GM18870 (cell line): ENCODE results near the gene IP6K2.
"Not testable (repeated sequence)": the region's sequence is repeated elsewhere in the genome, so short reads cannot be mapped to it uniquely, and the experiment has no call there.

Experiments used
- ATAC-seq: cut with Tn5 transposase; IDR thresholded peaks from one replicate; pipeline ENCODE4 v1.9.1; 2021; ENCODE audit warnings: moderate library complexity; ENCODE audit not compliant: unreplicated experiment

Gene IP6K2, protein sequence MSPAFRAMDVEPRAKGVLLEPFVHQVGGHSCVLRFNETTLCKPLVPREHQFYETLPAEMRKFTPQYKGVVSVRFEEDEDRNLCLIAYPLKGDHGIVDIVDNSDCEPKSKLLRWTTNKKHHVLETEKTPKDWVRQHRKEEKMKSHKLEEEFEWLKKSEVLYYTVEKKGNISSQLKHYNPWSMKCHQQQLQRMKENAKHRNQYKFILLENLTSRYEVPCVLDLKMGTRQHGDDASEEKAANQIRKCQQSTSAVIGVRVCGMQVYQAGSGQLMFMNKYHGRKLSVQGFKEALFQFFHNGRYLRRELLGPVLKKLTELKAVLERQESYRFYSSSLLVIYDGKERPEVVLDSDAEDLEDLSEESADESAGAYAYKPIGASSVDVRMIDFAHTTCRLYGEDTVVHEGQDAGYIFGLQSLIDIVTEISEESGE

DNA sequence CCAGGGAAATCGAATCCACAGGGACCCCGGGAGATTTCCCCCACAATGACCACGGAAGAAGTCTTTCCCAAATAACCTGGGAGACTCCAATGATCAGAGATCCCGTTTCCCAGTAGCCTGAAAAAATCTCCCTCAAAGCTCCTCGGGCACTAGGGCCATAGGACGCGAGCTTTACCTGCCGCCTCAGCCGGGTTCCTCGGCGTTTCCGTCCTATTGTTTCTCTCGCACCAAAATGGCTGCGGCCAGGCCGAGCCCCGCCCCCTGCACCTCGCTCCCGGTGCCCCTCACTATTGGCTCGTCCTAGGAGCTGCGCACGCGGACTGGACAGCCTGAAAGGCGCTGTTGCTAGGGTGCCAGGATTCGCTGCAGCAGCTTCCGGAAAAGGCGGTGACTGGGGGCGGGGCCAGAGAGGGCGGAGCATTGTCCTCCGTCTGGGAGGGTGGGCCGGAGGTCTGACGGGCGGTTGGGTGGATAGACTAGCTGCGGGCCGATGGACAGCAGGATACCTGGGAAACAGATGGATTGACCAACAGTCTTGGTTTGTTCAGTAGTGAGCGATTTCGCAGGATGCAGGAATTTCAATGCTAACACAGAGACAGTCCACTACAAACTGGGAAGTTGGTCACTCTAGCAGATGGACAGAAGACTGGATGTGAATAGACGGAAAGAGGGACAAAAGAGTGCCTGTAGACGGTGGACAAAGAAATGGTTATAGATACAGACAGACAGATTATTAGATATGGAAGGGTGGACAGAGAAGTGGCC is at the start of gene IP6K2:
Gene IP6K2 (minus strand): TSS at position 240 of the 765 bp plus-strand sequence. CDS start 21,930 bp downstream, outside the sequence.
- ATAC-seq = peak; percentile 89

DNA sequence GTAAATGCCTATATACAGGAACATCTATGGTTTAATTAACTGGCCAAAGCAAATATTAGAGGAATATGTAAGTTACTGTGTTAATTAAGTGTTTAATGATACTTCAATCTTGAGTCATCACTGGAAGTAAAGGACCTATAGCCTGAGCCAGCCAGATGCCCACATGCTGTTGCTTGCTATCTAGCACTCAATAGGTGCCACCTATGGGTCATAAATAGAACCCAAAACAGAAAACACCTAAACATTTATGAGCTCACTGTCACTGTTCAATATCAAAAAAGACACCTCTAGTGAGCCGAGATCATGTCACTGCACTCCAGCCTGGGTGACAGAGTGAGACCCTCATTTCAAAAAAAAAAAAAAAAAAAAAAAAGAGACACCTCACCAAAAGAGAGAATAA is 48.4 kb upstream of the IP6K2 start:
- no peak for ATAC-seq

DNA sequence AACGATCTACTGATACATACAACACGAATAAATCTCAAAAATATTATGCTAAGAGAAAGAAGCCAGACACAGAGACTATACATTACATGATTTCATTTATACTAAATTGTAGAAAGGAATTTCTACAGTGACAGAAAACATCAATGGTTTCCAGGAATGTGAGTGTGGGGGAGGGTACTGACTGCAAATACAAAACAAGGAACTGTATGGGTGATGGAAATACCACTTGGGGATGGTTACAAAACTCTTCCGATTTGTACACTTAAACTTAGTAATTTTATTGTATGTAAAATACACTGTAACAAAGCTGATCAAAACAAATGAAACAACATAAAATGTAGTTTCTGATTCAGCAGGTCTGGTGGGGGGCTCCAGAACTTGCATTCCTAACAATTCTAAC is 45.8 kb upstream of the IP6K2 start:
- no peak for ATAC-seq

DNA sequence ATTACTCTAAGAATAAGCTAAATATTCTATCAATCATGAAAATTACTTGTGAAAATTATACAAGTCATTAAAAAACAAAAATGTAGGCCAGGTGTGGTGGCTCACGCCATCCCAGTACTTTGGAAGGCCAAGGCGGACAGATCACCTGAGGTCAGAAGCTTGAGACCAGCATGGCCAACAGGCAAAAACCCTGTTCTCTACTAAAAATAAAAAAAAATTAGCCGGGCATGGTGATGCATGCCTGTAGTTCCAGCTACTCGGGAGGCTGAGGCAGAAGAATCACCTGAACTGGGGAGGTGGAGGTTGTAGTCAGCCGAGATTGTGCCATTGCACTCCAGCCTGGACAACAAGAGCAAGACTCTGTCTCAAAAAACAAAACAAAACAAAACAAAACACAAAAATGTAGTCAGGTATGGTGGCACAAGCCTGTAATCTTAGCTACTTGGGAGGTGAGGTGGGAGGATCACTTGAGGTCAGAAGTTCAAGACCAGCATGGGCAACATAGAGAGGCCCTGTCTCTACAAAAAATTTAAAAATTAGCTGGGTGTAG is 43.0 kb upstream of the IP6K2 start:
- ATAC-seq = not testable (repeated sequence)

DNA sequence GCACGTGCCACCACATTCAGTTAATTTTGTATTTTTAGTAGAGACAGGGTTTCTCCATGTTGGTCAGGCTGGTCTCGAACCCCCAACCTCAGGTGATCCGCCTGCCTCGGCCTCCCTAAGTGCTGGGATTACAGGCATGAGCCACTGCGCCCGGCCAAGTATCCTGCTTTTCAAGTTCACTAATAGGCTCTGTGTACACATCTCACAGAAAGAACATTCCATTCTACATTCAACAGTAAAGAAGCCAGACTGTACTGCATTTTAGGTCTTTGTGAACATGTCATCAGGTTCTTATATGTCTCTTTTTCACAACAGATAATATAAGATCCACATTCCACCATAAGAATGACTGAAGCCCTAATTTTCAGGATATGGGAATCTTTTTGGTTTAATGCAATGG is 42.5 kb upstream of the IP6K2 start:
- ATAC-seq = not testable (repeated sequence)

DNA sequence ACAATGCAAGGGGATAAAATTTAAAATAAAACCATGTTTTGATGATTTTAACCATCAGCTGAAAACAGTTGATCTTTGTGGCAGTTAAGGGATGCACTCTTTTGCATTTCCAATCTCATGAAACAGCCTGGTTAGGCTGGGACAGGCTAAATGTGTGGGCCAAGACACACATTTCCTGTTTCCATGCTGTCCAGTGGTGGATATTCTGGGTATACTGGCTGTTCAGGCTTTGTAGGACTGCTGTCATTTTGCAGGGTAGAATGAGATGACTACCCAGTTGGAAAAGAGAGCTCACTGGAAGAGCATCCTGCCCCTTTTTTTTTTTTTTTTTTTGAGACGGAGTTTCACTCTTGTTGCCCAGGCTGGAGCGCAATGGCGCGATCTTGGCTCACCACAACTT is 42.0 kb upstream of the IP6K2 start:
- no peak for ATAC-seq

DNA sequence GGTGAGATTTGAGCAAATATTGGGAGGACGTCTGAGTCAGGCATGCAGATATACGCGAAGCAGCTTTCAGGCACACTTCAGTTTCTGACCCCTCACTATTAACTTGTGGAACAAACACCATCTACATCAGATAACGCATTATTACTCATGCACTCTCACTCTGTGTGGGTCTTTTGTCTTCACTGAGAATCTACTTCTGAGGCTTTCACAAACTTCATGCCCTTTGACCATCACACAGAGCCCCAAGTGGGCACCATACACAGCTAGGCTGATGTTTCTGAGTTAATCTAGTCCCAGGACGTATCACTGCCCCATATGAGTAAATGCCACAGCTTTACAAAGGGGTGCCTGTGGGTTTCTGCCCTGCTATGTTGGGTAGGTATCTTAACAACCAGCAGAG is 39.6 kb upstream of the IP6K2 start:
- no peak for ATAC-seq

DNA sequence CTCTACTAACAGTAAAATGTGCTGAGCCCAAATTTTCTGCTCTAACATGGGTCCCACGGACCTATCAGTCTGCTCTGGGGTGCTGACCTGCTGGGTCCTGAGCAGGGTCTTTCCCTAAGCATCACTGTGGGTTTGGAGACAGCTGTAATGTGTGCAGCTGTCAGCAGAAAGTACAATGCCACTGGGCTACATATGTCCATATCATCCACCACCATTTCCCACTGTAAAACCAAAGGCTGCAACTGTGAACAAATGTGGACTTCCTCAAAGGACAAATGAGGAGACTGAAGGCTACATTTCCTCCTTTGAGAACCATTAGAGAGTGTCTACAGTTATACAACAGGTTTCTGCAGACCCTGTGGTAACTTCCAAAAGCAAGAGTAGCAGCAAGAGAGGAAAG is 33.8 kb upstream of the IP6K2 start:
- ATAC-seq = no peak

DNA sequence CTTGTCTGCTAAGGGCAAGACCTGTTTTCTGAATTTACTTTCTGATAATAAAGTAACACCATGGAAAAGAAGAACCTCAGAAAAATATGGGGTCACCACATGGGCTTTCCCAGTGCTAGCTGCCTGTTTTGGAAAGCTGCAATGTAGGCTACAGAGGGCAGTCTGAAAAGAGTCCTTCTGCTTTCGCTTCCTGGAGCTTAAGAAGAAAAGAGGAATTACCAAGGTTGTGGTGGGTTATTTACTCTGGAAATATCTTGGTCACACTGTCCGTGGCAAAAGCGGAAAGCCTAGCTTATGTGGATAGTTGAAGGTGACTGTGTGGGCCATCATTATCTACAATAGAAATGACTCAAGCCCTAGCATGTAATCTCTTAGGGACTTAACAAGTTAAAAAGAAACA is 31.7 kb upstream of the IP6K2 start:
- no peak for ATAC-seq

DNA sequence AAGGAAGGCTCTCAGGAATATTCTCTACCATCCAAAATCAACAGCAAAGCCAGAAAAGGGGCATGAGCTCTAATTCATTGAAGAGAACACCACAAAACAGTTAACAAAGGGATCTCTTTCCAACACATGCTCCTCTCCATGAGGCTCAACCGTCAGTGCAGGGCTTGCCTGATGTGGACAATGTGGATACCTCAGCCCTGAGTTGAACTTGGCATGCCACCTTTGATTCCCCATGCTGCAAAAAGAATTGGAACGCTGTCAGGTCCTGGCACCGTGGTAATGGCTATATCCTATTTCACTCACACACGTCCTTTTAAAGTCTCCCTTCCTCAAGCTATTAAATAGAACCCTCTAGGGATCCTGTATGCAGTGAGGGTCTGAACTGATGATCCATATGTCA is 30.7 kb upstream of the IP6K2 start:
- no peak for ATAC-seq

DNA sequence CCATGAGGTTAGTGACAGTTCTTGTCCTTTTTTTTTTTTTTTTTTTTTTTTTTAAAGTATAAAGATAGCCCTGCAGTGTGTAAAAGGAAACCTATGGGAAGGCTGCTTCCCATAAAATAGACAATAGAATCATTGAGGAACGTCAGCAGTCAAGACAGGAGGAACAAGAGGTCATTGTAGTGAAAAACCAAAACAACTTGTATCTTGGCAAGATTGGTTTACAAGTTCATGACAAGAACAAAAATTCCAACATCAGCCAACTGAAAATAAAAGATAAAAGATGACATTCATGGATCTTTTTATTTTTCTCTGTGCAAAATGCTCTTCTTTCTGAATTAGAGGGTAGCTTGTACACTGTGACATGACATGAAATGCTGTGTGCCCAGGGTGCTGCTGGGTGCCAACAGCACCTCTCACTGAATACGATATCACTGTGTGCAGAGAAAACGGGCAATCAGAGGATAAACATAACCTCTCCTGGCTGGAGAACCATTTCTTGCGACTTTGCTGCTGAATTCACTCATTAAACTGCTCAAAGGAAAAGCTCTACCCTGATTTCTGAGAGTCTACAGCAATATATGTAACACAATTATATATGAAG is 30.1 kb upstream of the IP6K2 start:
- no peak for ATAC-seq

DNA sequence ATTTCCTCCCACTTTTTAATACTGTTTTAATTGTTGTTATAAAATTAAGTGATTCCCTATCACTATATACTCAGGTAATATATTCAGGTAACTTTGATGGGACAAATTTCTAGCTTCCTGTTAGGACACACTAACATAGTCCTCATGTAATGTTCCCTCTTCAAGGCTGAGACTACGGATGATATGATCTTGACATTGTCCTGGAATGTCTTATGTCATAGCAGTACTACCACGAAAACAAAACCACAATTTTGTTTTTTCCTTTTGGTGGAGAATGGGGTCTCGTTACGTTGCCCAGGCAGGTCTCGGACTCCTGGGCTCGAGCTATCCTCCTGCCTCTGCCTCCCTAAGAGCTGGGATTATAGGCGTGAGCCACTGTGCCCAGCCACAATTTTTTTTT is 26.8 kb upstream of the IP6K2 start:
- no peak for ATAC-seq

DNA sequence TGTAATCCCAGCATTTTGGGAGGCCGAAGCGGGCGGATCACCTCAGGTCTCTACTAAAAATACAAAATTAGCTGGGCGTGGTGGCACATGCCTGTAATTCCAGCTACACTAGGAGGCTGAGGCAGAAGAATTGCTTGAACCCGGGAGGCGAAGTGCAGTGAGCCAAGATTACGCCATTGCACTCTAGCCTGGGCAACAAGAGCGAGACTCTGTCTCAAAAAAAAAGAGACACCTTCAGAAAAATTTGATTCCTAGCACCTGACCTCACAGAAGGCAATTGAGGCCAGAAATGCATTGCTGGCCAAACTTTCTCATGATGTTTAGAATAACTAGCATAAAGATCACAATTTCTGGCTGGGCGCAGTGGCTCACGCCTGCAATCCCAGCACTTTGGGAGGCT is 24.2 kb upstream of the IP6K2 start:
- ATAC-seq = not testable (repeated sequence)

DNA sequence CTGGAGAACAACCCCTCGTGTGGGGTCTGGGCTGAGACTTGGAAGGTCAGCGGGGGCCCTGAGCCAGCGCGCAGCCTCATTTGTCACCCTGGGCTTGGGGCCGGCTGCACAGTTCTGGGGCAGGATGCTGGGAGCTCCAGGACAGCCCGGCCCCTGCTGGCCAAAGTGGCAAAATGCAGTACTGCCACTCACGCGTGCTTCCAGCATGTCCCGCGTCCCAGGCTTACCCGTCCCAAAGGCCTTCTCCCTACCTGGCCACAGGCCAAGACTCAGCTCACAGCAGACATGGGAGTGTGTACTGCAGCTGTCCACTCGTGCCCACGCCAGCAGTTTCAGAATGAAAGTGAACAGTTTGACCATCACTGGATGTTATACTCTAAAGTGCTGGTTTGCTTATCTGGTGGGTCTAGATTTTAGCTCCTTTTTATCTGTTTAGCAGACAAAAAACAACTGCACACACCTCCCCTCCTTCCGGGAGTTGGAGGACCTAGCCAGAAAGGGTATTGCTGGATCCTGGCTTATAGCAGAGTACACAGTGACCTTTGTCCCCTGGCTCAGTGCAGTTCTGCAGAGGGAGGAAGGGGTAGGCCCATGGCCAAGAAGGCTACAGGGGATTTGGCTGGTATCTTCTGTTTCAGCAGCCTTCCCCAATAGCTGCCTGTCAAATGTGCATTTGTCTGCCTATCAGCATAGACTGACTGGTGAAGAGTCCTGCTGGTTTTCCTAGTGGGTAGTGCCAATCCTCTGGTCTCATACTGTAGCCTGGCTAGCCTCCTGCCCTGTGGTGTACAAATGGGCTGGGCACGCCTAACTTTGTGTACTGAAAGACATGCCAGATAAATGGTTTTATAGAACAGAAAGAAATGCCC is 23.2 kb upstream of the IP6K2 start:
- ATAC-seq = no peak

DNA sequence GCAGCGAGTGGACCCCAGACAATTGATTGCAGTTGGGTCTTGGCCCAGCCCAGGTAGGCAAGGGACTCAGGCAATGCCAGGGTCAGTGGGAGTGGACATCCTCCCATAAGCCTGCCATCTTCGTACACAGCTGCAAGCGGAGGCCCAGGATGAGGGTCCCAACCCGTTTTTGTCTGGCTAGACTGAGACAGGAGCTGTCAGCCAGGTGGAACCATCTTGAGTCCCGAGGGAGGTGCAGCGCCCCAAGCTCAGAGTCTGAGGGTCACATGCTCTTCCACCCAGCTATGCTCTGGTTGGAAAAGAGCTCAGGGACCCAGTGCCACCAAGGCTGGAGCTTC is 22.6 kb upstream of the IP6K2 start:
- no peak for ATAC-seq

DNA sequence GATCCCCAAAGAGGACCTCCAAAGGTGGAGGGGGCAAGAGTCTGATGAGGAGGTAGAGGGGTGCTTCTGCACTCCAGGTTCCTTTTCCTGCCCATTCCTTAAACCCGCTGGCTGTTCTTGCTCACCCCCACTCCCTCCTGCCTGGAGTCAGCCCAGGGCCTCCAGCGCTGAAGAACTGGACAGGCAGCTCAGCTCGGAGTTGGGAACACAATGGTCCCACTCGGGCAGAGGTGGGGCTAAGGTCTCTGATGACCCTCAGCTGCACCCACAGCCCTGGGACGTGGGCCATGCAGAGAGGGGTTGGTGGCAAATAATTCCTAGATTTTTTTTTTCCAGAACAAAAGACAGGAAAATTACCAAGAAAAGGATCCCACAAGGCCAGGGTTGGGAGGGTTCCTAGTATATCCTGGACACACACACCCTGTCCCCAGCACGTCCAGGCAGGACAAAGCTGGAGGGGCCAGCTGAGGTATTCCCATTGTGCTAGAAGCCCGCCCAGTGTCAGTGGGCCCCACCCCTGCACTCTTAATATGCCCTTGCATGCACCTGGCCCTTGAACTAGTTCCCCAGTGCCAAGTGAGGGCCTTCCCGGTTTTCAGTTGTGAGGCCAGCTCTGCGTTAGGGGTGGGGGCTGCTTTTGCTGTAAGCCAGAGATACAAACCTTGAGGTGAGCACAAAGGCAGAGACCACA is 22.1 kb upstream of the IP6K2 start:
- ATAC-seq = no peak

DNA sequence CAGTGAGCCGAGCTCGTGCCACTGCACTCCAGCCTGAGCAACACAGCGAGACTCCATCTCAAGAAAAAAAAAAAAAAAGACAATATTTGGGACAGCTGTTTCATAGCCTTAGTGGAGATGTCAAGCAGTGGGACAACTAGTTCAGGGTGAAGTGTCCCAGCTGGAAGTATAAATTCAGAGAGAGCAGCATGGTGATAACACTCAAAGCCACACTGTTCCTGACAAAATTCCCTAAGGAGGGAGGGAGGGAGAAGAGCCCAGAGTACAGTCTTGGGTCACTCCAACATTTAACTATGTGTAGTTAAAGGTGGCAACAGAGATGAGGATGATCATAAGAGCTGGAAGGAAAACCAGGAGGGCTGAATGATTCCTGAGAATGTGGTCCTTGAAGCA is 21.1 kb upstream of the IP6K2 start:
- no peak for ATAC-seq

DNA sequence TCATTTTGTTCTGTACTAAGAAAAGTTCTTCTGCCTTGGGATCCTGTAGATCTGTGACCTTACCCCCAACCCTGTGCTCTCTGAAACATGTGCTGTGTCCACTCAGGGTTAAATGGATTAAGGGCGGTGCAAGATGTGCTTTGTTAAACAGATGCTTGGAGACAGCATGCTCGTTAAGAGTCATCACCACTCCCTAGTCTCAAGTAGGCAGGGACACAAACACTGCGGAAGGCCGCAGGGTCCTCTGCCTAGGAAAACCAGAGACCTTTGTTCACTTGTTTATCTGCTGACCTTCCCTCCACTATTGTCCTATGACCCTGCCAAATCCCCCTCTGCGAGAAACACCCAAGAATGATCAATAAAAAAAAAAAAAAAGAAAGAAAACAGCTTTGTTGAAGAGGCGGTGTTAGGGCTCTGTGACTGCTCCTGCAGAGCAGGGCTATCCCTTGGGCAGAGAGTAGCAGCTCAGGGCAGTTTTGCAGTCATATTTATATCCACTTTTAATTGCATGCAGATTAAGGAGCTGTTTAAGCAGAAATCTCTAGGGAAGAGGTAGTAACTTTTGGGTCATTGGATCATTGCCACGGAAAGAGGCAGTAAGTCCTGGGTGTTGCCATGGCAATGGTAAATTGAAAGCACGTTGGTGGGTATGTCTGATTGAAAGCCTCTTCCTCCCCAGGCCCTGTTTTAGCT is 18.2 kb upstream of the IP6K2 start:
- ATAC-seq = not testable (repeated sequence)

DNA sequence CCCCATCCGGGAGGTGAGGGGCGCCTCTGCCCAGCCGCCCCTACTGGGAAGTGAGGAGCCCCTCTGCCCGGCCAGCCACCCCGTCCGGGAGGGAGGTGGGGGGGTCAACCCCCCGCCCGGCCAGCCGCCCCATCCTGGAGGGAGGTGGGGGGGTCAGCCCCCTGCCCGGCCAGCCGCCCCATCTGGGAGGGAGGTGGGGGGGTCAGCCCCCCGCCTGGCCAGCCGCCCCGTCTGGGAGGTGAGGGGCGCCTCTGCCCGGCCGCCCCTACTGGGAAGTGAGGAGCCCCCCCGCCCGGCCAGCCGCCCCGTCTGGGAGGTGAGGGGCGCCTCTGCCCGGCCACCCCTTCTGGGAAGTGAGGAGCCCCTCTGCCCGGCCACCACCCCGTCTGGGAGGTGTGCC is 17.5 kb upstream of the IP6K2 start:
- ATAC-seq = not testable (repeated sequence)
